Thyroid gland (tissue), 4 donors: ENCODE measurements around the gene DDX42. TPM values are rescaled to one million over a fixed set of nuclear protein-coding genes. Genes with fewer than 3 reads are reported as not detected.

Experiments
- DNase-seq, 2 donors: peaks; one replicate each; pipeline ENCODE4 v3.0.0-alpha.2; 2019
- H3K27ac ChIP-seq, 3 donors: fragments of 200-600 bp; sonication (generic); 1 replicate in 2 of 3; 2 replicates in 1 of 3; pipeline ENCODE4 v1.5.1; 2016 to 2019; ENCODE audit warnings: mild to moderate bottlenecking in 1 of 3, moderate library complexity in 1 of 3
- H3K27me3 ChIP-seq: fragments of 200-600 bp; sonication (generic); one replicate; pipeline ENCODE4 v1.5.1; 2019
- H3K36me3 ChIP-seq, 2 donors: fragments of 200-600 bp; sonication (generic); one replicate each; pipeline ENCODE4 v1.5.1; 2016 to 2019
- H3K4me1 ChIP-seq, 2 donors: fragments of 200-600 bp; sonication (generic); one replicate each; pipeline ENCODE4 v1.5.1; 2017 to 2019
- H3K4me3 ChIP-seq, 3 donors: fragments of 200-600 bp; sonication (generic); replicated peaks in 1 of 3; 1 replicate in 2 of 3; 2 replicates in 1 of 3; pipeline ENCODE4 v1.5.1; 2016; ENCODE audit warnings: mild to moderate bottlenecking in 1 of 3
- H3K9me3 ChIP-seq: fragments of 200-600 bp; sonication (generic); one replicate; pipeline ENCODE4 v1.5.1; 2017
- POLR2A ChIP-seq, 2 donors: fragments of 450-650 bp; IDR thresholded peaks; one replicate each; pipeline ENCODE4 v1.6.1; 2017; ENCODE audit warnings: antibody characterized with exemption in 2 of 2, mild to moderate bottlenecking in 2 of 2, moderate library complexity in 1 of 2
- whole genome bisulfite sequencing, 2 donors: methylation state at CpG; one replicate each; pipeline ENCODE4 v1.1.5; 2017; 5-methylcytosine and 5-hydroxymethylcytosine counted together
- intact Hi-C: fragments of 100-400 bp; cut with DNase I; formaldehyde crosslinking; loops from one replicate; pipeline ENCODE4 v1.15.1; 2023
- total RNA-seq, 4 donors: library from RNA; depleted of rRNA; stranded (reverse); fragments of >200 nt; gene quantifications; one replicate each; pipeline ENCODE4 v1.2.3, GENCODE V29; 2016
- TF ChIP-seq, protein P1 (sequence below), 6 experiments: fragments of 200-600 bp in 3 of 6; fragments of 450-650 bp in 3 of 6; sonication (generic) in 3 of 6; IDR thresholded peaks; one replicate each; pipeline ENCODE4 v1.5.1; 2016 to 2019; ENCODE audit warnings: antibody characterized with exemption in 6 of 6, mild to moderate bottlenecking in 2 of 6, inconsistent platforms in 1 of 6, moderate library complexity in 1 of 6

Gene DDX42
- total RNA-seq, 4 donors from 2014 or later, result 76.3 to 138 (median 89.1) TPM

- no peak overlapping the region for H3K27ac ChIP-seq
Measured at GRCh38 chr17:63823659-63824331, 49.8 kb downstream of the DDX42 start.

DNA sequence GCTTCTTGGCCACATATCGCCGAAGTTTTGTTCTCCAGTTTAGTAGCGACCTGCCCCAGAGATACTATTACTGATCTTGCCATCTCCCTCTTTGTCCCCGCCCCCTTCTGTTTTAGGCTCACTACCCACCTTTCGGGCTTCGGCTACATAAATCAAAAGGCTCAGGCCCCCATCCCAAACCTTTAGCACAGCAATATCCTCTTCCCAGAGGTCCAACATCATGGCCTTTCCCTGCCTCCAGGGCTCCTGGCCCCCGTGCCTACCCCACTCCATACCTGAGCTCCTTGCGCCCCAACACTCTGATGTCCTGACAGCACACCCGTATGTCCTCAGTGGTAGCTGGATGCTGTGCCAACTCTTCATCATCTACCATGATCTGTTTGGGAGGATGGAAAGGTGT lies 50.4 kb downstream of the DDX42 start:
- intact Hi-C loops, result loop anchor here (10.0 kb wide), 1 partner anchor 210 kb away; no protein-coding TSS in a partner anchor
- H3K4me3 ChIP-seq, result no peak overlapping the region
- 94 to 97% methylated on average over 9 of the region's 9 CpGs for WGBS, 2 donors
- DNase-seq, result no peak
- H3K27ac ChIP-seq, result no peak overlapping the region
- TF ChIP-seq, protein P1, sequence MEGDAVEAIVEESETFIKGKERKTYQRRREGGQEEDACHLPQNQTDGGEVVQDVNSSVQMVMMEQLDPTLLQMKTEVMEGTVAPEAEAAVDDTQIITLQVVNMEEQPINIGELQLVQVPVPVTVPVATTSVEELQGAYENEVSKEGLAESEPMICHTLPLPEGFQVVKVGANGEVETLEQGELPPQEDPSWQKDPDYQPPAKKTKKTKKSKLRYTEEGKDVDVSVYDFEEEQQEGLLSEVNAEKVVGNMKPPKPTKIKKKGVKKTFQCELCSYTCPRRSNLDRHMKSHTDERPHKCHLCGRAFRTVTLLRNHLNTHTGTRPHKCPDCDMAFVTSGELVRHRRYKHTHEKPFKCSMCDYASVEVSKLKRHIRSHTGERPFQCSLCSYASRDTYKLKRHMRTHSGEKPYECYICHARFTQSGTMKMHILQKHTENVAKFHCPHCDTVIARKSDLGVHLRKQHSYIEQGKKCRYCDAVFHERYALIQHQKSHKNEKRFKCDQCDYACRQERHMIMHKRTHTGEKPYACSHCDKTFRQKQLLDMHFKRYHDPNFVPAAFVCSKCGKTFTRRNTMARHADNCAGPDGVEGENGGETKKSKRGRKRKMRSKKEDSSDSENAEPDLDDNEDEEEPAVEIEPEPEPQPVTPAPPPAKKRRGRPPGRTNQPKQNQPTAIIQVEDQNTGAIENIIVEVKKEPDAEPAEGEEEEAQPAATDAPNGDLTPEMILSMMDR (IDR thresholded peaks at IDR 0.05), result no peak
- no peak for TF ChIP-seq POLR2A (IDR thresholded peaks at IDR 0.05)
- no peaks in the 10 kb centered on the region for H3K27me3 ChIP-seq
- no peaks in the 10 kb centered on the region for H3K9me3 ChIP-seq
- peaks cover 9 to 21% of the 10 kb centered on the region in 2 donors for H3K4me1 ChIP-seq
- H3K36me3 ChIP-seq, result peaks cover 55 to 58% of the 10 kb centered on the region in 2 donors

More at GRCh38 chr17:63823659-63824331, 49.8 kb downstream of the DDX42 start:
- Histone ChIP-seq H3K9me3 (no peaks in the 10 kb centered on the region), H3K27me3 (no peaks in the 10 kb centered on the region), H3K4me1 (peaks cover 9 to 16% of the 10 kb centered on the region in 2 donors), H3K4me3 (no peak overlapping the region), H3K36me3 (peaks cover 58 to 60% of the 10 kb centered on the region in 2 donors)
- intact Hi-C loops, result loop anchor here (10.0 kb wide), 1 partner anchor 209 kb away; no protein-coding TSS in a partner anchor
- 96% methylated on average over 13 of the region's 13 CpGs for WGBS, 2 donors
- no peak for DNase-seq
- TF ChIP-seq, protein P1 (IDR thresholded peaks at IDR 0.05), result no peak
- no peak for TF ChIP-seq POLR2A (IDR thresholded peaks at IDR 0.05)

GRCh38 chr17:63826468-63827001 lies 52.6 kb downstream of the DDX42 start:
- intact Hi-C loops, result loop anchor here (10.0 kb wide), 1 partner anchor 212 kb away; no protein-coding TSS in a partner anchor
- peaks cover 9 to 21% of the 10 kb centered on the region in 2 donors for H3K4me1 ChIP-seq
- H3K36me3 ChIP-seq, result peaks cover 58% of the 10 kb centered on the region in 2 donors
- H3K27me3 ChIP-seq, result no peaks in the 10 kb centered on the region
- TF ChIP-seq, protein P1 (IDR thresholded peaks at IDR 0.05), result no peak
- no peak for TF ChIP-seq POLR2A (IDR thresholded peaks at IDR 0.05)
- H3K9me3 ChIP-seq, result no peaks in the 10 kb centered on the region
- peak overlapping the region in 2 of 3 donors; percentile 90 to 93 for H3K27ac ChIP-seq
- 0 to 1% methylated on average over 29 to 30 of the region's 31 CpGs for WGBS, 2 donors
- DNase-seq, result peak; percentile 17 to 20
- H3K4me3 ChIP-seq, result peak overlapping the region; percentile 28 to 48 (median 28)

DNA sequence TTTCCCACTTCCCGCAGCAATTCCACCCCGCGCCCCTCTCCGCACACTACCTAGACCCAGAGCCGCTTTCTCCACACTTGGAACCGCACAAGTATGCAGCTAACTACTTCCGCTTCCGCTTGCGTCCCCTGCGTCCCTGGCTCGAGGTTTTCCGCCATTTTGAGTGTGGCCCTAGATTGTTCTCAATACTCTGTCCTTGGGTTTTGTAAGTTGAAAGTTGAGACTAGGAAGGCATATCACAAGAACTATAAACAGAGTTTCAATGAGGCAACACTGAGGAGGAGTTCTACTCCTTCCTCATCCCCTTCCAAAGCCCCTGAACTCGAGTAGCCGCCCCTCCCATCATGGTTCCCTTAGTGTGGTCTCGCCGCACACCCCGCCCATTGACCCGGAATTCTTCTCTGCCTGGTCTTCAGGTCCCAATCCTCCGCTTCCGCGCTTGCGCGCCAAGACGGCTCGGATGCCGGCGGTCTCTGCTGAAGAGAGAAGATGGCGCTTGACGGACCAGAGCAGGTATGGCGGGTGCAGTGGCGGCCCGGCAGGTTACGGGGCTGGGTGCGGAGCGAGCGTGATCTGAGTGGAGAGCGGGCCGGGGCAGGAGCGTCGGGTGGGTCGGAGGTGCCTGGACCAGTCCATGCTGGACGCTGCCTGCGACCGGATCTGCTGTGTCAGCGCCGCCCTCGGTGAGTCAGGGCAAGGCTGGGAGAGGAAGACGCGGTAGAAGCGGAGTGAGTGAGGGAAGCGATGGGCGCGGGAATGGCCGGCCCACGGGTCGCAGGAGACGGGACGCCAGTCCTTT lies 53.2 kb downstream of the DDX42 start, which contains the start of the genes FTSJ3 and PSMC5:
Gene FTSJ3 (minus strand): TSS at position 662 of the 799 bp plus-strand sequence. CDS start 761 bp downstream, outside the sequence.
Gene PSMC5 (plus strand): TSS at position 430 of the 799 bp plus-strand sequence. CDS start 60 bp downstream, at position 490.
- Histone ChIP-seq H3K27me3 (no peaks in the 10 kb centered on the region), H3K9me3 (no peaks in the 10 kb centered on the region), H3K4me3 (peak within 1 kb of the TSS; percentile 28 to 48 (median 28)), H3K36me3 (peaks cover 58 to 59% of the 10 kb centered on the region in 2 donors), H3K27ac (peak within 1 kb of the TSS; percentile 60 to 93 (median 90)), H3K4me1 (peaks cover 9 to 21% of the 10 kb centered on the region in 2 donors)
- WGBS, 2 donors, result 0 to 1% methylated on average over 40 to 46 of the region's 58 CpGs
- DNase-seq, result peak; percentile 97
- TF ChIP-seq, protein P1 (IDR thresholded peaks at IDR 0.05), result peak in 4 of 6 experiments; percentile 50 to 61 (median 56)
- TF ChIP-seq POLR2A (IDR thresholded peaks at IDR 0.05), result peak; percentile 50 to 82
- intact Hi-C loops, result loop anchor here (10.0 kb wide), 1 partner anchor 212 kb away; no protein-coding TSS in a partner anchor
